Epidermal melanocyte (primary cell): ENCODE data around the gene EXOSC7.
"Not testable (repeated sequence)": the region's sequence is repeated elsewhere in the genome, so short reads cannot be mapped to it uniquely, and the experiment has no call there.

Experiments
- DNase-seq: peaks from one replicate; pipeline ENCODE4 v3.0.0; 2011; ENCODE audit warnings: low spot score; ENCODE audit not compliant: insufficient read length

Gene EXOSC7

DNA sequence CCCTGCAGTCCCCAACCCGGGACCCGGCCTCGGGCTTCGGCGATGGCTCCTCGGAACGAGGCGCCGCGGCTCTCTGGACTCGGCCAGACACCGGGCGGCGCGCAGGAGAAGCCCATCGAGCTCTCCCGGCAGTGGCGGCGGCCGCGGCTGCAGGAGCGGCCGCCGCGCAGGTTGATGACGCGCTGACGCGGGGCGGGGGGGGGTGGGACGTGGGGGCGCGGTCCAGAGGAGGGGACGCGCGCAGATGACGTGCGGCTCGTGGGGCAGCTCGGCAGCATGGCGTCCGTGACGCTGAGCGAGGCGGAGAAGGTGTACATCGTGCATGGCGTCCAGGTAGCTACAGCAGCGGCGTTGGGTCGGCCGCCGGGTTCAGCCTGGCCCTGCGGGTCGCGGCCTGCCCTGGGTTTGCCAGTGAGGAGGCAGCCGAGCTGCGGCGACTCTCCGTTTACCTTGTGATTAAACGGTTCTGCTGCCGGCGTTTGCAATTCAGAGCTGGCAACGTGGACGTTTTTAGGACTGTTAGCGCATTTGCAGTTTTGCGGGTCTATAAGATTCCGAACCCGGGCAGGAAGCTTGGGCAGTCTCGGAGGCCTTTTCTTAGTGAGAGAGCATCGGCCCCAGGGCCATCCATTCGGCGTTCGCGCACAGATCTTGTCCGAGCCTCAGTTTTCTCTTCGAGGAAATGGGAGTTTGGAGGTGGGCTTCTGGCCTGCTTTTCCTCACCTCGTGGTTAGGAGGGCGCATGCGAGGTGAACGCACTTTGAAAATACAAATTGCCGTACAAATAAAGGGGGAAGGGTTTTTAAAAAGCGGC lies at the start of gene EXOSC7, which contains the start of gene ZDHHC3:
Gene EXOSC7, plus strand, starts transcription at position 243 of the 814 bp plus-strand sequence. Its CDS starts 34 bp downstream, at position 277.
Gene ZDHHC3, minus strand, starts transcription at position 173 of the 814 bp plus-strand sequence. CDS start 16,738 bp downstream, outside the sequence.
- peak; percentile 89 for DNase-seq

DNA sequence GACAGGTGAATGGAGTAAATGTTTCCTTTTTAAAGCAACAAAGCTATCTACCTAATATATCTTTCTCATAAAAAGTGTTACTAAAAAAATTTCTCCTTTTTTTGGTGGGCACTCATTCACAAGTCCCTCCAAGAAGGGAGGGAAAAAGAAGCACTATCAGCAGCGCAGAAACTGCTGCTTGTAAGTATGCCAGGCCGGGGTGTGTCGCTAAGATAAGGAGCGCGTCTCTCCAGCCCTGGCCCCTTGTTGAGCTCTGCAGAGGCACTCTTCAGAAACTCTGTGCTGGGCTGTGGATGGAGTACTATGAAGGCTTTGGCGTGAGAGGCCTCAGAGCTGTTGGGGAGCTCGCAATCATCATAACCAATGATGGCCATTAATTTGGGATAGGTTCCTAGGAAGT lies 49.1 kb upstream of the EXOSC7 start:
- no peak for DNase-seq

DNA sequence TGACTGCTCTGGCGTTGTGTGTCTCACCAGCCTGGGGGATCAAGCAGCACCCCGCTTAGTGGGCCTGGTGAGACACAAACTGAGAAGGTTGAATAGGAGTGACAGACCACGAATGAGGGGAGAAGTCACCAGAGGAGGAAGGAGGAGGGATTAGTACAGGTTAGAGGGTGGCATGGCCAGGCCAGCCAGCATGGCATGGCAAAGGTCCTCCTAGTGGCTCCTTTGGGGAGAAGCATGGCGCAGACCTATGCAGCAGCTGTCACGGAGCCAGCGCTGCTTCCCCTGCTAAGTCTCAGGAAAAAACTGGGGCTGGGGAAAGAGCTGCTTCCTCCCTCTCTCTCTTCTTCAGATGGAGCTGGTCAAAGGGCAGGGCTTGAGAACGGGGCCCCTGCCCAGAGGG lies 48.7 kb upstream of the EXOSC7 start:
- DNase-seq: no peak

DNA sequence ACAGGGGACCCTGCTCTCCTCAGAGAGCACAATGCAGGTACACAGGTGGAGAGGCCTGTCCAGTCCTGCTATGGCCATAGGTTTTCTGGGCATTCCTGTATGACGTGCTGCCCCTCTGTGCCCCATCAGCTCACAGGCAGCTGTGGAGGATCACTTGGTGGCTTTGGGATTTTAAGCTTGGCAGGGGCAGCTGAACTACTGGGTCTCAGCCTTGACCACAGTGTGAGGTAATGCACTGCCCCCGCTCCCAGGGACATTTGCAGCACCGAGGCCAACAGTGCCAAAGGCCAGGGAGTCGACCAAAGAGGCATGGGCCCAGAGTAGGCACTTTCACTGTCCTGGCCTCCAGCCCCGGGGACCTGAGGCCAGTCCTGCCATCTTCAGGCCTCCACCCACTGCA lies 46.3 kb upstream of the EXOSC7 start:
- no peak for DNase-seq

DNA sequence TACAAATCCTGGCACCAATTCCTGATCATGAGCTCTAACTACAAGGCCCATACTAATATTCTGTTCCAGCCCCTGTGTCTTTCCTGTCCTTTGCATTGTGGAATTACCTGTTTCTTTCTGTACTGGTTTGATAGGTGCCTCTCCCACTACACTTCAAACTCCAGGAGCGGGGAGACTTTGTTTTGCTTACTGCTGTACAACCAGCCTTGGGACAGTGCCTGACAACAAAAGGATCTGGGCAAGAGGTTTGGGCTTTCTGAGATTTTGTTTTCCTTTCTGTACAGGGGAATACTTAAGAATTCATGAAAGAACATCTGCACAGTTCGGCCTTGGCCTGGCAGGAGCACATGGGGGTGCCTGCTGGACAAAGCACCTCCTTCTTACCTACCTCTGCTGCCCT lies 45.1 kb upstream of the EXOSC7 start:
- no peak for DNase-seq

DNA sequence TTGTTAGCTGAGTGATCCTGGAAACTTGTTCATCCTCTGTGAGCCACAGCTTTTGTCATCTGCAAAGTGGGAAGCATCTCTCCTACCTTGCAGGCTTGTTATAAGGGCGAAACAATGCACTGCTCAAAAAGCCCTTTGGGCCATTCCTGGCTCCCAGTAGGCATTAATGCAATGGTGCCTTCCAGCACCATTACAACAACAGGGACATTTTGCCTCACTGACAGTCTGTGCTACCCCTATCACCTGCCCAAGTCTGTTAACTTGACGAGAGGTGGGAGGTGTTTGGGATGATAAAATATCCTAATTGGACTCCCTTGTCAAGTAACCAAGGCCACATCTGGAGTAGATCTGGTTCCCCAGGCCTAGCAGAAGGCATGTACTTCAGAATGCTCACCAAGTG lies 44.3 kb upstream of the EXOSC7 start:
- DNase-seq: no peak

DNA sequence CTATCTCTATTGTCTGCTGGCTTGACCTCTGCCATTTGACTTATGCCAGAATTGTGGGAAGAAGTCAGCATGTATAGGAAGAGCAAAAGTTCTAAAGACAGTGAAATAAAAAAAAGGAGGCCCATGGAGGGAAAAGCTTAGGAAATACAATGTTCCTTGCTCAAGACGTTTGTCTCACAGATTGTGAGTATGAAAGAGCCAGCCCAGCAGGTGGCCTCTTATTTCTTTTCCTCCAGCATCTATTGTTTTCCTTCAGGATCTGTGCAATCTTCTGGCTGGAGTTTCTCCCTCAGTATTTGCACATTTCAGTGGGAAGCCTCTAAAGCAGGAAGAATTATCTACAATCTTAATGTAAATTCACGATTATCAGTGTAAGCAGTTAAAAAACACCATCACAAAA lies 43.8 kb upstream of the EXOSC7 start:
- DNase-seq: no peak

DNA sequence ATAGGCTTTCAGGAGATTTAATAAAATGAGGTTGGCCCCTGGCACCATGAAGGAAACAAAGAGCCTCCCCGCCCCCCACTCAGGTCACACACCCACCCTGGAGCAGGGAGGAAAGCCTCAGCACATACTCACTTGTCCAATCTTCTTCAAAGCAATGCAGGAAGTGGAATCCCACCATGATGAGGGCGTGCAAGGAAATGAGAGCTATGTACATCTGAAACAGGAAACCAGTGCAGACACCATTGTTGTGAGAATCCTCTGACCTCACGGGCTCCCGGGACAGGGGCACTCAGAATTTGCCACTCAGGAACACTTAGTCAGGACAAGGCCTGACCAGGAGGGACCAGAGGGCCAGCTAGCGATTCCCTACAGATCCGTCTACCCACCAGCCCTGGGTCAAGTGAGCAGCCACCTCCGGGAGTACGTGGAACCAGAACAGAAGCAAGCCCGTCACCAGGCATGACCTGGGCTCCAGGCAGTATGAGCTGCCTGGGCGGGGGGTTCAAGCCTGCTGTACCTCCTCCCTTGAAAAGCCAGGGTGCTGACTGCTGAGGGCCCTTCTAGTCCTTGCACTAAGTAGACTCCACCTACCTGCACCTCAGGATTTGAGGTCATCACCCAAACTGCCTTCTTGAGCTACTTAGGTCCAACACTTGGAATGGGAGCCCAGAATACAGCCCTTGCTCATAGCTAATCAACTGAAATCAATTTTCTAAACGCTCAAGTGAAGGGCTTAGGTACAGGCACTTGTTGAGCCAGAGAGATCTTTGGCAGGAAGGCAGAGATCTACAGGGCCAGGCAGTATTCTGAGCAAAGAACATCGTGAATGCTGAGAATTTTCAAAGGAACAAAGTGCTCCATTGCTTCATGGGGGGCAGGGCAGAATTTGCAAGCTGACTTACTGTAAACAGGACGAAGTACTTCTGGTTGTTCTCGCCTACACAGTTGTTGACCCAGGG lies 42.8 kb upstream of the EXOSC7 start:
- no peak for DNase-seq

DNA sequence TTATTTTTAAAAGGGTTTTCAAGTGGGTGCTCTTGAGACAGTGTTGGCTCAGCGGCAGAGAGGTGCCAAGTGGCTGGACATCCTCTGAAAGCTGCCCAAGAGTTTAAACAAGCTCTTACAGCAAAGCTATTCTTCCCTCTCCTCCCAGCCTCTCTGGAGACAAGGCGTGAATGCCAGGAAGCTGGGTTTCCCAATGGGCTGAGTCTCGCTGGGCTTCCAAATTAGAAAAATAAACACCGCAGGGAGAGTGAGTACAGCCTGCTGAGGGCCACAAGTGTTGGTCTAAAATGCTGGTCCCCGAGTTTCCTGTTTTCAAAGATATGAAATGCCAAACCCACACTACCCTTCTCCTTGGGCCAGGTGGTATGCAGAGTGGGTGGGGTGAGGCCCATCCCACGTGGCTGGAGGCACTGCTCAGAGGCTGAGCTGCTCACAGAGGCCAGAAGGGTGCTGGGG lies 36.4 kb upstream of the EXOSC7 start:
- no peak for DNase-seq

DNA sequence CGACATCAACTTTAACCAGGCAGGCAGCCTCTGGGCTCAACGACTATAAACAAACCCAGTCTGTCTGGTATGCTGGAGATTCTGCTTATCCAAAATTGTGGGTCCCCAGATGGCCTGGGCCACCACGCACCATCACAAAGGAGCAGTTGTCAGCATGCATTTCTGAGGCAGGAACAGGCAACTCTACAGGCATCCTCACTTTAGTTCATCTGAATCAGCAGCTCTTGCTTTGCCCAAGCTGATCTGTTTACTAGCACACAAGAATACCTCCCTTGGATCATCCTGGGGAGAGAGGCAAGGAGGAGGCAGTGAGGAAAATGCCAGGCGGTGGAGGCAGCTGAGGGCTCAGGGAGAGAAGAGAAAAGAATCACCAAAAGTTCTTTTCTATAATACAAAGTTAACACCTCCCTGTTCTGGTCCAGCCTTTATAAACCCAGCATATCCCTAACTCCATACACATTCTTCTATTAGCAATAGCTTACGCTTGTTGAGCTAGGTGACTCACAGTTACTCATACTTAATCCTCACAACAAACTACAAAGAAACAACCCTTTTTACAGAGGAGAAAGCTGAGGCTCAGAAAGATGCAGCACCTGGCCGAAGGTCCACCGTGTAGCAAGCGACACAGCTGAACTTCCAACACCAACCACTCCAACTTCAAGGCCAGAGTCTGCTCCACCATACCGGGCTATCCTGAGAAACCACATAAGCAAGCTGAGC lies 33.7 kb upstream of the EXOSC7 start:
- no peak for DNase-seq

DNA sequence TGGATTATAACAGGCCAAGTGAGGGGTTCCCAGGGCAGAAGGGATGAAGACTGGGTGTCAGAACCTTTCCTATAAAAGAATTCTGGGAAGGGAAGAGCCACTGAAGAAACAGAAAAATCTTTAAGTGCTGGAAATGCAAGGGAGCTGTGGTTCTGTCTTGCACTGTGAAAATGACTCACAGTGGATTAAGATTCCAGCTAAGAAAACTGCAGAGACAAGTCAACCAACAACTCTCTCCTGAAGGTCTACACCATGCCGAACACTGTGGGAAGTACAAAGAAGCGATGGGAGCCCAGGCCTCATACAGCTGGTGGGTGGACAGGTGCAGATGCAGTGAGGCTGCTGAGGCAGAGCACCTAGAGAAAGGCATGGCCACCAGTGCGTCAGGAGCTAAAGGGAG lies 27.8 kb upstream of the EXOSC7 start:
- no peak for DNase-seq

DNA sequence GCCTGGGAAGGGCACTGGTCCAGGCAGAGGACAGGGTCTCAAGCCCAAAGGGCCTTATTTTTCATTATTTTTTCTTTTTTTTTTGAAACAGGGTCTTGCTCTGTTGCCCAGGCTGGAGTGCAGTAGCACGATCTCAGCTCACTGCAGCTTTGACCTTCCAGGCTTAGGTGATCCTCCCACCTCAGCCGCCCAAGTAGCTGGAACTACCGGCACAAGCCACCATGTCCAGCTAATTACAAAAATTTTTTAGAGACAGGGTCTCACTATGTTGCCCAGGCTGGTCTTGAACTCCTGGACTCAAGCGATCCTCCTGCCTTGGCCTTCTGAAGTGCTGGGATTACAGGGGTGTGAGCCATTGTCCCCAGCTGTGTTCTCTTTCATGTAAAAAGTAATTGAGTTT lies 26.3 kb upstream of the EXOSC7 start:
- DNase-seq: not testable (repeated sequence)

DNA sequence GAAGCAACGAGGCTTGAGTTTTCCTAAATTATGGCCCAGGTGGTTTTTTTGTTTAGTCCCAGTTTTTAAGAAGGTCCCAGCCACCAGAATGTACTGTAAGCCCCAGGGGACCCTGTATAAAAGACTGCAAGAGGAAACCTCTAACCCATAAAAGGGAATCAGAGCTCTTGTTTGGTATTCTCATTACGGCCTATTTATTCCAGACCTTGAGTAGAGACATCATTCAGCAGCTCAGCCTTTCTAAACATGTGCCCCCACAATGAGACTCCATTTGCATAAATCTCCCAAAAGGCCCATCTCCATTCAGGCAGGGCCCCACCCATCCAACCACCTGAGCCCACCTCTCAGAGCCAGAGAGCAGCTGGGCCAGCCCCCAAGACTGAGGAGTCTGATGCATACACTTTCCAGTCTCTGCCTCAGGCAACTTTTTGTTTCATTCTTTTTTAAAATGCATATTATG lies 25.7 kb upstream of the EXOSC7 start:
- no peak for DNase-seq

DNA sequence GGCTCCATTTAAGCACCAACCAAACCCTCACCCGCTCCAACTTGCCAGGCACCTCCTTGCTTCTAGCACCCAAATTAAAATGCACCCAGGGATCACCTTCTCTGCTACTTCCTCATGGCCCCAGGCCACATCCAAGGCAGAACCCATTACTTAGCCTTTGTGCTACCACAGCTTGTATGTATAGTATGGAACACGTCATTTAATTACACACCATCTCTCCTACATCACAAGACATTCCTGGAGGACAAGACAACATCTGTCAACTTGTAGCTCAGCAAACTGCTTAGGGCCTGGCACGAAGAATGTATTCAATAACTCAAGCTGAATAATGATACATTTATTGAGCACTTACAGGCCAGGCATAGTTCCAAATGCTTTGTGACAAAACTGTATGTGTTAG lies 23.4 kb upstream of the EXOSC7 start:
- no peak for DNase-seq

DNA sequence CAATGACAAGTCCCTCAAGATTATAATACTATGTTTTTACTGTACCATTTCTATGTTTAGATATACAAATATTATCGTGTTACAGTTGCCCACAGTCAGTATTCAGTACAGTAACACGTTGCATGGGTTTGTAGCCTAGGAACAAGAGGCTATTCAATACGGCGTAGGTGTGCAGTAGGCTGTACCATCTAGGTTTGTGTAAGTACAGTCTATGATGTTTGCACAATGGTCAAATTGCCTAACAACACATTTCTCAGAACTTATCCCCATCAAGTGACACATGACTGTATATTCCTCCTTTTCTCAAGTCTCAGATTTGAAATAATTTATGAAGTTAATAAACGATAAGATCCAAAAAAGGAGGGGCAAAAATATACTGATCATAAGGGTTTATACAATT lies 21.7 kb upstream of the EXOSC7 start:
- no peak for DNase-seq

DNA sequence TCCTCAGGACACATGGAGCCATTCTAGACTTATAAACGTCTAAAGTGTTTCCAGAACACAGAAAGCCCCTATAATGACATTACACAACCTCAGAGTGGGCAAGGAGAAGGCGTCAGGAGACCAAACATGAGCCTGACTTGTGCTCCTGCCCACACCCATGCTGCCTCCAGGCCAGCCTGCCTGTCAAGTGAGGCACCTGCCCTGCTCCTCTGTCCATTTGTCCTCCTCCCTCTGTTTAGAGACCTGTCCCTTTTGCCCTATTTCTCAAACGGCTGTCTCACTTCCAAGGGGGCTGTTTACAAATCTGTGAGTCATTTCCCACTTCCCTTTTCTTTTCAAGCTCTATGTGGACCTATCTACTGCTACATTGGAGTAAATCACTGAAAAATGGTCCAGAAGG lies 21.1 kb upstream of the EXOSC7 start:
- no peak for DNase-seq

DNA sequence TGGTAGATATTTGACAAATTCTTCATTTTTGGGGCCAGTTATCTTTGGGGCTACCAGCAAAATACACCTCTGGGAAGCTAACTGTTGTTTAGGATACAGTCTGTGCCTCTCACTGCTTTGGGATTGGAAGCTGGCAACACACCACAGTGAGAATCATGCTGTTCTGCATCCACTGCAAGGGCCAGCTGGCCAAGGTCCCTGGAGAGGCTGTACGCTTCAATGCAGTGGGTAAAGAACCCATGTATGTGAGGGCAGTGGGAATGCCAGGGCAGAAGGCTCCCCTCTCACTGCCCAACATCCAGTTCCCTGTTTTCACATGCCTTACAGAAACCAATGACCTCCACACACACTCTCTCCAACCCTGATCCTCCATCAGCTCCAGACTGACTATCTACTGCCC lies 20.1 kb upstream of the EXOSC7 start:
- no peak for DNase-seq

DNA sequence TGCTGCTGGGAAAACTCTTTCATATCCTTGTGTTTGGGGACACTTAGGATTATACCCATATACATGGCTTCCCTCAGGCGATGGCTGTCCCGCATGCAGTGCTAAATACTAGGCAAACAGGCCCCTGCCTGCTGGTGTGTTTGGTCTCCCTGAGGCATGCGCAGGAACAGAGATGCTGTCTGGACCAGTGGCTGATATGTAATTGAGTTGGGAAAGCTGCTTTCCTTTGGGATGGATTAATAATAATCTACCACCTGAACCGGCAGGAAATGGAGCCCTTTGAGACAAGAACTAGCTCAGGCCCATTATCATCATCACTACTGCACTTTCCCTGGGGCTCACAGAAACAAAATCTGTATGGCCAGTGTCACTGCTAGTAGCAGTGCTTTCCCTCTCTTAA lies 18.1 kb upstream of the EXOSC7 start:
- no peak for DNase-seq

DNA sequence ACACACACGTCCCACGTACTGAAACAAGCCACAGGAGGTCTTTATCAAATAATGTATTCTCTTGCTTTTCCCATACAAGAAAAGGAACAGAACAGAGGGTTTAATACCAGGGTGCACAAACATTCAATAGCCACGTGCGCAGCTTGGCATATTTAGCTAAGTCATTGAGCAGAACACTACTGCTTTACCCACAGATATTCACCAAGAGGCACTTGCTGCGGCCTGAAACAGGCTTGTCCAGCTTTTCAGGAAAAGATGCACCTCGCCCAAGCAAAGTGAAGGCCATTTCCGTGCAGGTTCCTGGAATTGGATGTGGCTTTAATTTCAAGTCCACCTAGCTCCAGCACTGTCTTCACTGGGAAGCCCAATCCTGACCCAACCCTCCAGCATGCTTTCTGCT lies 17.7 kb upstream of the EXOSC7 start:
- DNase-seq: no peak

DNA sequence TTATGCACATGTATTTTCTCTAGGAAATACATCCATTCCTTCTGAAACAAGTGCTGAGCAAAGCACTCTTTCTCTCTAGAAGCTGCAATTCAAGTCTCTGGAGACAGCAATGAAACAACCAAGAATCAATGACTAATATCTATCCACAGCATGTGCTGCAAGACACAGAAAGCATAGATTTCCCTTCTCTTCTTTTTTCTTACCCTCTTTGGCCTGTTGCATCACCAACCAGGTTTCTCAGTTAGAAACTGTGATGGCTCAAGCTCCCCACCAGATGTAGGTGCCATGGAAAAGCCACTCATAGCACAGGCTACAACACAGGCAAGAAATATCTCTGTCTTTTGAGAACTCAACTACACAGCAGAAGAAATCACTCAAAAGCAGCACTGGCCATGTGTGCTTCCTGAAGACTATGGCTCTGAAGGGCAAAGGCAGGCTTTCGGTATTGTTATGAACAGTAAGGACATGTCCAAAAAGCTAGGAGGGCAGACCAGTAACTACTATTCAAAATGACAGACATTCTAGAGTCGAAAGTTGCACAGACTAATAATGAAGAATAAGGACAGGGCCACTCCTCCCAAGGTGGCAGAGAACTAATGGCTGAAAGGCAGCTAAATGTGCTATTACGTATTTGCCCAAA lies 15.5 kb upstream of the EXOSC7 start:
- no peak for DNase-seq

DNA sequence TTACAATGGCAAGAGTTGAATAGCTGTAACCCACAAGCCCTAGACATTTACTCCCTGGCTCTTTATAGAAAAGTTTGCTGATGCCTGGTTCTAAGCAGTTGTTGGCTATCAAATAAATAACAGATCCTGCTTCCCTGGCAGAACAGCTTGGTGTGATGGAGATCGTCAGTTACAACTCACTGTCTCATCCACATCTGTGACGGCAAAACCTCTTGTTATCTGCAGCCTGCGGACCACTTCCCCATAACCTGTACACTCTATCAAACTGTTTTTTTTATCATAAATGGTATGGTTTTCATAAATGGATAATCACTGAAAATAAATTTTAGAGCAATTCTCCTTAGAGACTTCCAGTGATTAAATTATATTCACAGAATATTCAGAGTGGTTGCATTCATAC lies 14.2 kb upstream of the EXOSC7 start:
- DNase-seq: no peak
